Peyer's patch (tissue), 4 donors: ENCODE measurements around the gene CYP8B1. TPM values are rescaled to one million over a fixed set of nuclear protein-coding genes. Genes with fewer than 3 reads are reported as not detected.

Source experiments
- DNase-seq, 3 donors: peaks; one replicate each; pipeline ENCODE4 v3.0.0-alpha.2; 2017 to 2019
- H3K27ac ChIP-seq, 4 donors: fragments of 200-600 bp; sonication (generic); one replicate each; pipeline ENCODE4 v1.5.1; 2016 to 2019
- H3K27me3 ChIP-seq, 2 donors: fragments of 200-600 bp; sonication (generic); one replicate each; pipeline ENCODE4 v1.5.1; 2019
- H3K36me3 ChIP-seq, 3 donors: fragments of 200-600 bp; sonication (generic); one replicate each; pipeline ENCODE4 v1.5.1; 2016 to 2019
- H3K4me1 ChIP-seq, 4 donors: fragments of 200-600 bp; sonication (generic); one replicate each; pipeline ENCODE4 v1.5.1; 2016 to 2019
- H3K4me3 ChIP-seq, 4 donors: fragments of 200-600 bp; sonication (generic); 1 replicate in 3 of 4; 2 replicates in 1 of 4; pipeline ENCODE4 v1.5.1; 2016 to 2019; ENCODE audit warnings: mild to moderate bottlenecking in 1 of 4
- H3K9me3 ChIP-seq, 4 donors: fragments of 200-600 bp; sonication (generic); one replicate each; pipeline ENCODE4 v1.5.1; 2016 to 2019; ENCODE audit warnings: mild to moderate bottlenecking in 1 of 4
- POLR2A ChIP-seq, 2 donors: fragments of 450-650 bp; IDR thresholded peaks; one replicate each; pipeline ENCODE4 v1.5.1; 2017; ENCODE audit warnings: antibody characterized with exemption in 2 of 2, mild to moderate bottlenecking in 2 of 2, moderate library complexity in 2 of 2
- total RNA-seq, 4 donors: library from RNA; depleted of rRNA; stranded (reverse); fragments of >200 nt; gene quantifications; one replicate each; pipeline ENCODE4 v1.1.0, GENCODE V29; 2016
- TF ChIP-seq, protein P1 (sequence below), 6 experiments: fragments of 450-650 bp in 4 of 6; fragments of 200-600 bp in 2 of 6; sonication (generic) in 1 of 6; IDR thresholded peaks; one replicate each; pipeline ENCODE4 v1.5.1; 2017 to 2019; ENCODE audit warnings: antibody characterized with exemption in 6 of 6, mild to moderate bottlenecking in 3 of 6, moderate library complexity in 1 of 6

CYP8B1 gene
- total RNA-seq, 4 donors from 2014 or later = not detected

DNA sequence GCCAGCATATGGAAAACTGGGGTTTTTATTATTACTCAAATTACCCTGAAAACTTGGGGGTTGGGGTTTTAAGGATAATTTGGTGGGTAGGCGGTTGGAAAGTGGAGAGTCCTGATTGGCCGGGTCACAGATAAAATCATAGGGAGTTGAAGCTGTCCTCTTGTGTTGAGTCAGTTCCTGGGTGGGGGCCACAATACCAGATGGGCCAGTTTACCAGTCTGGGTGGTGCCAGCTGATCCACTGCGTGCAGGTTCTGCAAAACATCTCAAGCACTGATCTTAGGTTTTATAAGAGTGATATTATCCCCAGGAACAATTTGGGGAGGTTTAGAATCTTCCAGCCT lies 25.4 kb upstream of the CYP8B1 start:
- DNase-seq = no peak
- Histone ChIP-seq H3K4me3 (no peak overlapping the region), H3K9me3 (no peaks in the 10 kb centered on the region), H3K27me3 (no peaks in the 10 kb centered on the region), H3K4me1 (no peaks in the 10 kb centered on the region), H3K27ac (no peak overlapping the region), H3K36me3 (no peaks in the 10 kb centered on the region)
- TF ChIP-seq, protein P1, sequence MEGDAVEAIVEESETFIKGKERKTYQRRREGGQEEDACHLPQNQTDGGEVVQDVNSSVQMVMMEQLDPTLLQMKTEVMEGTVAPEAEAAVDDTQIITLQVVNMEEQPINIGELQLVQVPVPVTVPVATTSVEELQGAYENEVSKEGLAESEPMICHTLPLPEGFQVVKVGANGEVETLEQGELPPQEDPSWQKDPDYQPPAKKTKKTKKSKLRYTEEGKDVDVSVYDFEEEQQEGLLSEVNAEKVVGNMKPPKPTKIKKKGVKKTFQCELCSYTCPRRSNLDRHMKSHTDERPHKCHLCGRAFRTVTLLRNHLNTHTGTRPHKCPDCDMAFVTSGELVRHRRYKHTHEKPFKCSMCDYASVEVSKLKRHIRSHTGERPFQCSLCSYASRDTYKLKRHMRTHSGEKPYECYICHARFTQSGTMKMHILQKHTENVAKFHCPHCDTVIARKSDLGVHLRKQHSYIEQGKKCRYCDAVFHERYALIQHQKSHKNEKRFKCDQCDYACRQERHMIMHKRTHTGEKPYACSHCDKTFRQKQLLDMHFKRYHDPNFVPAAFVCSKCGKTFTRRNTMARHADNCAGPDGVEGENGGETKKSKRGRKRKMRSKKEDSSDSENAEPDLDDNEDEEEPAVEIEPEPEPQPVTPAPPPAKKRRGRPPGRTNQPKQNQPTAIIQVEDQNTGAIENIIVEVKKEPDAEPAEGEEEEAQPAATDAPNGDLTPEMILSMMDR (IDR thresholded peaks at IDR 0.05) = no peak
- TF ChIP-seq POLR2A (IDR thresholded peaks at IDR 0.05) = no peak

DNA sequence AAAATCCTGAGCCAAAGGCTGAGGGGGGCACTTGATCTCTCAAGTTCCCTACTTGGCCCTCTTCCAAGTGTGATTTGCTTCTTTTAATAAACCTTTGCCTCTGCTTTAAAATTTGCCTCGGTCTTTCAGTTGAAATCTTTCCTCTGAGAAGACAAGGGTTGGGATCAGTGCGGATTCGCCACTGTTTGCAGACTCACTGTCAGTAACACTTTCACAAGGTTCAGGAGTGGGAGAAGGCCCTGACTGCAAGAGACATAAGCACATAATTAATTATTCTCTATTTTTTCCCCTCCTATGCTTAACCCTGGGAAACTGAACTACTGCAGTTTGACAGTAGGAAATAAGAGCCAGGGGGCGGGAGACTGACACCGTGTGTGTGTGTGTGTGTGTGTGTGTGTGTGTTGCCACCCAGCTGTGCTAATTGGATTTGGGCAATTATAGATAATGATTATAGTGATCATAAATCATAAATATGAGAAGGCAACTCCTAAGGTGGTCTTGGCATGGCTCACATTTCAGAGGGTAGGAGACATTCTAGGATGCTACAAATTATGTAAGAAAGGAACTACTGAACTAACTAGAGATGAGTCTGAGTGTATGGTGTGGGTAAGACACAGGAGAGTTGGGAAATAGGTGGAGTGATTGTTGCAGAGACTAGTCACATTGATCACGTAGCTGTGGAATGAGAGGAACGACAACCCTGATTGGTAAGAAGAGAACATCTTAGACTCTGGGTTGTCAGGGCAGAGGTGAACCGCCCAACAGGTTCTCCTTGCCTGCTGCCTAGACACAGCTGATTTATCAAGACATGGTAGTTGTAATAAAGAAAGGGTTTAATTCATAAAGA lies 24.8 kb upstream of the CYP8B1 start:
- no peak overlapping the region for H3K4me3 ChIP-seq
- no peaks in the 10 kb centered on the region for H3K4me1 ChIP-seq
- H3K9me3 ChIP-seq = no peaks in the 10 kb centered on the region
- no peaks in the 10 kb centered on the region for H3K27me3 ChIP-seq
- H3K27ac ChIP-seq = no peak overlapping the region
- TF ChIP-seq POLR2A (IDR thresholded peaks at IDR 0.05) = no peak
- TF ChIP-seq, protein P1 (IDR thresholded peaks at IDR 0.05) = no peak
- DNase-seq = no peak
- no peaks in the 10 kb centered on the region for H3K36me3 ChIP-seq

DNA sequence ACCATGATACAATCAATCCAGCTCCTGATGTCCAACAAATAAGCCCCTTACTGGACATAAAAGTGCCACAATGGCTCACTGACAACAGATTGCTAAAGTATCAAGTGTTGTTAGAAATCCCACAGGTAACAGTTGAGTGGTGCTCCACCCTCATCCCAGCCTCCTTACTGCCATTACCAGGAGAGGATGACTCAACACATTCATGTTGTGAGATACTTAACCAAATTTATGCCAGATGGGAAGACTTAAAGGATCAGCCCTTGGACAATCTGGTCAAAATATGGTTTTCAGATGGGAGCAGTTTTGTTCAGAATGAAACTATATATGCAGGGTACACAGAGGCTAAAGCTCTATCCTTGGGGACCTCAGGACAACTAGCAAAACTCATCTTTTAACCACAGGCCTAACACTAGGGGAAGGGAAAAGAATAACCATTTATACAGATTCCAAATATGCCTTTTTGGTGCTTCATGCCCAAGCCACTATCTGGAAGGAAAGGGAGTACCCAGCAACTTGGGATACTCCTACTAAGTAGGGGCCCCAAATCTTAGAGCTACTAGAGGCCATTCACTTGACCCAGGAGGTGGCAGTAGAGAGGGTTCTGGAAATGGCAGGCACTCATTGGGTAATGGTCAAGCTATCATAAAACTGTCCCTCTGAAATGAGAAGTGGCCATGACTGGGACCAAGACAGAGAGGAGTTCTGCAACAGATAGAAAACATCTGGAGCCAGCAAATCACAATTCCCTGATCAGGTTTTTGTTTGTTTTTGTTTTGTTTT lies 23.4 kb upstream of the CYP8B1 start:
- Histone ChIP-seq H3K36me3 (no peaks in the 10 kb centered on the region), H3K4me3 (no peak overlapping the region), H3K27ac (no peak overlapping the region), H3K27me3 (no peaks in the 10 kb centered on the region), H3K4me1 (no peaks in the 10 kb centered on the region), H3K9me3 (no peaks in the 10 kb centered on the region)
- TF ChIP-seq, protein P1 (IDR thresholded peaks at IDR 0.05) = no peak
- TF ChIP-seq POLR2A (IDR thresholded peaks at IDR 0.05) = no peak
- DNase-seq = no peak

DNA sequence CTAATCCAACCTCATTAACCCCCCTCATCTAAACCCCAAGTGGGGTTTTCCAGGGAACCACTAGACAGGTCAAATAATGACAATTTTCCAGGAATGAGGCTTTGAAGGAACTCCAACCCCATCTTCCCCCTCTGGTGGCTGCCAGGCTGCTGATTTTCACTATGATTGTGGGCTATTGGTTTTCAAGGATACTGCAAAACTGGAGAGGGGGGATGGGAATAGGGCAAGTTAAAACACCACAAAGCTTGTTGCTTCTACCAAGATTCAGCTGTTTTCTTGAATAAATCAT lies 19.8 kb upstream of the CYP8B1 start:
- no peaks in the 10 kb centered on the region for H3K27me3 ChIP-seq
- no peaks in the 10 kb centered on the region for H3K9me3 ChIP-seq
- H3K4me3 ChIP-seq = no peak overlapping the region
- H3K4me1 ChIP-seq = no peaks in the 10 kb centered on the region
- TF ChIP-seq, protein P1 (IDR thresholded peaks at IDR 0.05) = no peak
- no peak for TF ChIP-seq POLR2A (IDR thresholded peaks at IDR 0.05)
- no peak for DNase-seq
- no peaks in the 10 kb centered on the region for H3K36me3 ChIP-seq
- H3K27ac ChIP-seq = no peak overlapping the region

DNA sequence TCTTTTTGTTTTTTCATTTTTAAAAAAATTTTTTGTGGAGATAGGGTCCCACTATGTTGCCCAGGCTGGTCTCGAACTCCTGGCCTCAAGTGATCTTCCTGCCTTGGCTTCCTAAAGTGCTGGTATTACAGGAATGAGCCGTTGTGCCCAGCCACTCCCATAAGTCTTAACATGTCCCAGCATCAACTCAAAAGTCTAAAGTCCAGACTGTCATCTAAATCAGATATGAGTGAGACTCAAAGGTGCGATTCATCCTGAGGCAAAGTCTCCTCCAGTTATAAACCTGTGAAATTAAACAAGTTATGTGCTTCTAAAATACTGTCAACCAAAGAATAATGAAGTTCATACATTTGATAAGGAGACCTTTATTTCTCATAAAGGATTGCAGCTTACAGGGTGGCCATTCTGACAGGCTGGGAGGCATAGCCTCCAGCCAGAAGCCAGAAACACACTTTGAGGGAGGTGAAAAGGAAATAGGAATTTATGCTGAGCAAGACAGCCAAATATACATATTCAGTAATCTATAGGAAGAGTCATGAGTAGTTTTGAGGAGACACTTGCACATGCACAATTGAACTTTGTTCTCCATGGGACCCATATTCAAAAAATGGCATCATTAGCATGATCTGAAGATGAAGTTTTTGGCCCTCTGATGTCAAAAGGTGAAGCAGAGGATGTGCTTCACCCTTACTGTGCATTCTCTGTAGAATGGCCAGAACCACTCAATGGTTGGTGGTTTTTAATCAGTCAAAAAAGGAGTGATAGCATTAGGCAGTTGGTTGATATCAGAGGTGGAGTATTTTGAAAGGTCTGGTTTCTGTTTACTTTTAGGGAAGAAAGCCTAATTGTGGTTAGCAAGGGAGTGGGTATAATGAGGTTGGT lies 19.3 kb upstream of the CYP8B1 start:
- TF ChIP-seq, protein P1 (IDR thresholded peaks at IDR 0.05) = no peak
- TF ChIP-seq POLR2A (IDR thresholded peaks at IDR 0.05) = no peak
- Histone ChIP-seq H3K27me3 (no peaks in the 10 kb centered on the region), H3K9me3 (no peaks in the 10 kb centered on the region), H3K4me3 (no peak overlapping the region), H3K36me3 (no peaks in the 10 kb centered on the region), H3K27ac (no peak overlapping the region), H3K4me1 (no peaks in the 10 kb centered on the region)
- DNase-seq = no peak
